ENCODE measurements around the gene HDLBP. TPM values are rescaled to one million over a fixed set of nuclear protein-coding genes. Genes with fewer than 3 reads are reported as not detected.

The HDLBP gene, protein sequence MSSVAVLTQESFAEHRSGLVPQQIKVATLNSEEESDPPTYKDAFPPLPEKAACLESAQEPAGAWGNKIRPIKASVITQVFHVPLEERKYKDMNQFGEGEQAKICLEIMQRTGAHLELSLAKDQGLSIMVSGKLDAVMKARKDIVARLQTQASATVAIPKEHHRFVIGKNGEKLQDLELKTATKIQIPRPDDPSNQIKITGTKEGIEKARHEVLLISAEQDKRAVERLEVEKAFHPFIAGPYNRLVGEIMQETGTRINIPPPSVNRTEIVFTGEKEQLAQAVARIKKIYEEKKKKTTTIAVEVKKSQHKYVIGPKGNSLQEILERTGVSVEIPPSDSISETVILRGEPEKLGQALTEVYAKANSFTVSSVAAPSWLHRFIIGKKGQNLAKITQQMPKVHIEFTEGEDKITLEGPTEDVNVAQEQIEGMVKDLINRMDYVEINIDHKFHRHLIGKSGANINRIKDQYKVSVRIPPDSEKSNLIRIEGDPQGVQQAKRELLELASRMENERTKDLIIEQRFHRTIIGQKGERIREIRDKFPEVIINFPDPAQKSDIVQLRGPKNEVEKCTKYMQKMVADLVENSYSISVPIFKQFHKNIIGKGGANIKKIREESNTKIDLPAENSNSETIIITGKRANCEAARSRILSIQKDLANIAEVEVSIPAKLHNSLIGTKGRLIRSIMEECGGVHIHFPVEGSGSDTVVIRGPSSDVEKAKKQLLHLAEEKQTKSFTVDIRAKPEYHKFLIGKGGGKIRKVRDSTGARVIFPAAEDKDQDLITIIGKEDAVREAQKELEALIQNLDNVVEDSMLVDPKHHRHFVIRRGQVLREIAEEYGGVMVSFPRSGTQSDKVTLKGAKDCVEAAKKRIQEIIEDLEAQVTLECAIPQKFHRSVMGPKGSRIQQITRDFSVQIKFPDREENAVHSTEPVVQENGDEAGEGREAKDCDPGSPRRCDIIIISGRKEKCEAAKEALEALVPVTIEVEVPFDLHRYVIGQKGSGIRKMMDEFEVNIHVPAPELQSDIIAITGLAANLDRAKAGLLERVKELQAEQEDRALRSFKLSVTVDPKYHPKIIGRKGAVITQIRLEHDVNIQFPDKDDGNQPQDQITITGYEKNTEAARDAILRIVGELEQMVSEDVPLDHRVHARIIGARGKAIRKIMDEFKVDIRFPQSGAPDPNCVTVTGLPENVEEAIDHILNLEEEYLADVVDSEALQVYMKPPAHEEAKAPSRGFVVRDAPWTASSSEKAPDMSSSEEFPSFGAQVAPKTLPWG (N-terminal part only)
- 100 to 1,000 TPM; 272 to 283 TPM for total RNA-seq

DNA sequence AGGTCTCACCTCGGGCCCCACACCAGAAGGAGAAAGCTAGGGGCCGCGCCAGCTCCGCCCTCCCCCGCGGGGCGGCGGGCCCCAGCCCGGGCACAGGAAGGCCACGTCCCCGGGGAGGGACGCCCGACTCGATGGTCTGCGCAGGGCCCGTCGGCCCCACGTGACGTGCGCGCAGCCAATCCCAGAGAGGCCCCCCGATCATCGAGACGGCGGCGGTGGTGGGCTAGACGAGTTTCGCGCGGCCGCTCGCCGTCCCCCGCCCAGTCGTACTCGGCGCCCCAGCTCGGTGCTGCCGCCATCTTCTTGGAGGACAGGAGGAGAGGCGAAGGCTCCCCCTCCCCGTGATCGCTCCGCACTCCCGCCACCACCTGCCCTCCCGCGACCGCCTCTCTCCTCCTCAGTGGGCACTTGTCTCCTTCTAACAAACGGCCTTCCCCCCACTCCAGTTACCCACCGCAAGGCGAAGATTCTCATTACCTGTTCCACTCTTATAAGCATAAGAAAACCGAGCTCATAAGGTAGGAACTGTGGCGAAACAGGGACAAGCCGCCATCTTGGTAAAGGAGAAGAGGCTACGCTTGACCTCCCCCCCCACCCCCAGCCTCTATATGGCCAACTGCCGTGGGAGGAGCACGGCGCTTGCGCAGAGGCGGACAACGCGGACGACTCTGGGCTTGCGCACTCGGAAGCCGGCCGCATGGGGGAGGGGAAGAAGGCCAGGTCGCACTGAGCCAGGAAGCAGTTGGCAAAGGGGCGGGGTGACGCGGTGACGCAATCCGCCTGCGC is at the start of gene HDLBP:
Gene HDLBP (minus strand): TSS at position 580 of the 786 bp plus-strand sequence. CDS start 48,803 bp downstream, outside the sequence.
- peaks cover 76% of the 10 kb centered on the region for H3K4me1 Mint-ChIP-seq (ENCODE audit: low read depth)
- DNase-seq (peak; percentile 100), ATAC-seq (replicated peaks in 1 of 2) (peak; percentile 83 to 85)
- H3K4me3 Mint-ChIP-seq: peak within 1 kb of the TSS; percentile 90 to 99
- no peaks in the 10 kb centered on the region for H3K9me3 Mint-ChIP-seq
- peaks cover 5 to 22% of the 10 kb centered on the region in 2 donors for H3K36me3 Mint-ChIP-seq (ENCODE audit: insufficient read depth in 2 of 2)
- no peaks in the 10 kb centered on the region for H3K27me3 Mint-ChIP-seq (ENCODE audit: low read depth)
- H3K27ac Mint-ChIP-seq: peak within 1 kb of the TSS; percentile 96

DNA sequence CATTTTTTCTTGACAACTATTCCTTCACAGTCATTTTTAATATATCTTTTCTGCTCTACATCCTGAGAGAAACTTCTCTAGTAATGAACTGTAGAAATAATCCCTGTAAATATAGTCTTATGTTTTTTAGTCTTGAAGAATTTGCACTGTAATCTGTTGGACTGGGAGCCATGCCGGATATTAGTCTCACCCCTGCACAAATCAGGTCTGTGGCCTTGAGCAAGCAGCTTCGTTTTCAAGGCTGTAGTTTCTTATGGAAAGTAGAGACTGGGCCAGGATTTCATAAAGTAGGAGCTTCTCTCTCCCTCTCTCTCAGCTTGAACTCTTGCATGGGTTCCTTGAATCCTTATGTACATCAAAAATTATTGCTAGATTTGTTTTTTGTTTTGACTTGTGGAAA is 49.3 kb upstream of the HDLBP start:
- no peaks in the 10 kb centered on the region for H3K36me3 Mint-ChIP-seq (ENCODE audit: insufficient read depth in 2 of 2)
- DNase-seq: no peak
- peaks cover 32% of the 10 kb centered on the region for H3K4me1 Mint-ChIP-seq (ENCODE audit: low read depth)
- no peak overlapping the region for H3K27ac Mint-ChIP-seq
- H3K4me3 Mint-ChIP-seq: no peak overlapping the region
- H3K9me3 Mint-ChIP-seq: no peaks in the 10 kb centered on the region
- no peaks in the 10 kb centered on the region for H3K27me3 Mint-ChIP-seq (ENCODE audit: low read depth)
- ATAC-seq (replicated peaks in 1 of 2): no peak

DNA sequence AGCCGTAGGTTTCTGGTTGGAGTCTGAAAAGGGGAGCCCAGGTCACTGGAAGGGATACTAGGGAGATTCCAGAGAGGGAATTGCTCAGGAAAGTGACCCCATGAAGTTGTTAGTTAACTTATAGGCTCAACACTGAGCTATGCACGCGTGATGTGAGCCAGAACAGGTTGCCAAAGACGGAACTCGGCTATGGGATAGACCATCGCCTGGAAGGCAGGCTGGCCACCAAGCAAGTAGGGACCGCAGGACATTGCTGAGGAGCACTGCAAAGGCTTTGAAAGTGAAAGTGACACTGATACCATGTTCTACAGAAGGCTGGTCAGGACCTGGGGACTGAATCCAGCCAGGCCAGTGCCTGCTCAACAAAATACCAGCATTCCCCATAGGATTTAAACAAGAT is 48.0 kb upstream of the HDLBP start:
- no peaks in the 10 kb centered on the region for H3K9me3 Mint-ChIP-seq
- DNase-seq: no peak
- no peak overlapping the region for H3K4me3 Mint-ChIP-seq
- H3K27ac Mint-ChIP-seq: no peak overlapping the region
- no peak for ATAC-seq (replicated peaks in 1 of 2)
- peaks cover 42% of the 10 kb centered on the region for H3K4me1 Mint-ChIP-seq (ENCODE audit: low read depth)
- no peaks in the 10 kb centered on the region for H3K36me3 Mint-ChIP-seq (ENCODE audit: insufficient read depth in 2 of 2)
- no peaks in the 10 kb centered on the region for H3K27me3 Mint-ChIP-seq (ENCODE audit: low read depth)

GRCh38 chr2:241359481-241360045 is 44.1 kb upstream of the HDLBP start:
- peaks cover 0 to 1% of the 10 kb centered on the region in 2 donors for H3K36me3 Mint-ChIP-seq (ENCODE audit: insufficient read depth in 2 of 2)
- no peak for DNase-seq
- H3K27me3 Mint-ChIP-seq (ENCODE audit: low read depth): no peaks in the 10 kb centered on the region
- H3K4me1 Mint-ChIP-seq (ENCODE audit: low read depth): peaks cover 41% of the 10 kb centered on the region
- no peak overlapping the region for H3K4me3 Mint-ChIP-seq
- H3K27ac Mint-ChIP-seq: no peak overlapping the region
- ATAC-seq (replicated peaks in 1 of 2): no peak
- no peaks in the 10 kb centered on the region for H3K9me3 Mint-ChIP-seq

GRCh38 chr2:241358470-241358869 is 43.0 kb upstream of the HDLBP start:
- H3K4me3 Mint-ChIP-seq: peak overlapping the region in 1 of 2 donors; percentile 34
- H3K9me3 Mint-ChIP-seq: no peaks in the 10 kb centered on the region
- ATAC-seq (replicated peaks in 1 of 2) (no peak), DNase-seq (no peak)
- no peaks in the 10 kb centered on the region for H3K27me3 Mint-ChIP-seq (ENCODE audit: low read depth)
- H3K4me1 Mint-ChIP-seq (ENCODE audit: low read depth): peaks cover 36% of the 10 kb centered on the region
- peak overlapping the region; percentile 16 for H3K27ac Mint-ChIP-seq
- peaks cover 0 to 1% of the 10 kb centered on the region in 2 donors for H3K36me3 Mint-ChIP-seq (ENCODE audit: insufficient read depth in 2 of 2)

GRCh38 chr2:241357531-241357930 is 42.1 kb upstream of the HDLBP start:
- DNase-seq (no peak), ATAC-seq (replicated peaks in 1 of 2) (no peak)
- peaks cover 5% of the 10 kb centered on the region in 2 donors for H3K36me3 Mint-ChIP-seq (ENCODE audit: insufficient read depth in 2 of 2)
- H3K4me3 Mint-ChIP-seq: peak overlapping the region; percentile 83 to 84
- no peaks in the 10 kb centered on the region for H3K27me3 Mint-ChIP-seq (ENCODE audit: low read depth)
- H3K4me1 Mint-ChIP-seq (ENCODE audit: low read depth): peaks cover 36% of the 10 kb centered on the region
- no peaks in the 10 kb centered on the region for H3K9me3 Mint-ChIP-seq
- H3K27ac Mint-ChIP-seq: peak overlapping the region; percentile 35

DNA sequence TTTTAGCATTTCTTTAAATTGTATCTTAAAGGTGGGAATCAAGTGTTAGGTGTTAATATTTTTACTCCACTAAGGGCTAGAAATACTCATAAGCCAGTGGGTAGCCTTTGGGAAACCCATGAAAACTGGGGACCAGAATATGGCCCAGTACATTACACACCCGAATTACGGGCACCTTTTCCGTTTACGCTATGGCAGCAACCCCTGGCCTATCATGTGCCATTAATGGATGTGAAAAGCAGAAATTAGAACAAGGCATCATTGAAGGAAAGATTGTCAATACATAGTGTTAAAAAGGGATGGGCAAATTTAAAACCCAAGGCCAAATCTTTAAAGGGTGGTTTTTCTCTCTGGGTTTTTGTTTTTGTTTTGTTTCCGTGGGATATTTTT is 41.4 kb upstream of the HDLBP start:
- Mint-ChIP-seq H3K27me3 (ENCODE audit: low read depth) (no peaks in the 10 kb centered on the region), H3K4me3 (peak overlapping the region; percentile 83 to 84)

GRCh38 chr2:241355983-241356870 is 40.8 kb upstream of the HDLBP start, which contains the start of gene FARP2:
FARP2 (plus strand) TSS chr2:241356285; CDS start chr2:241373108, 16,823 bp downstream.
- H3K9me3 Mint-ChIP-seq: no peaks in the 10 kb centered on the region
- DNase-seq: peak; percentile 97 to 98
- peak; percentile 93 to 96 for ATAC-seq (replicated peaks in 1 of 2)
- H3K27ac Mint-ChIP-seq: peak within 1 kb of the TSS; percentile 35
- peaks cover 5 to 12% of the 10 kb centered on the region in 2 donors for H3K36me3 Mint-ChIP-seq (ENCODE audit: insufficient read depth in 2 of 2)
- peak within 1 kb of the TSS; percentile 83 to 84 for H3K4me3 Mint-ChIP-seq
- peaks cover 38% of the 10 kb centered on the region for H3K4me1 Mint-ChIP-seq (ENCODE audit: low read depth)
- H3K27me3 Mint-ChIP-seq (ENCODE audit: low read depth): no peaks in the 10 kb centered on the region

More for the DNA sequence above, 41.4 kb upstream of the HDLBP start:
- ATAC-seq (replicated peaks in 1 of 2): no peak
- DNase-seq: no peak
- H3K36me3 Mint-ChIP-seq (ENCODE audit: insufficient read depth in 2 of 2): peaks cover 5 to 9% of the 10 kb centered on the region in 2 donors
- peaks cover 40% of the 10 kb centered on the region for H3K4me1 Mint-ChIP-seq (ENCODE audit: low read depth)
- peak overlapping the region; percentile 35 for H3K27ac Mint-ChIP-seq
- no peaks in the 10 kb centered on the region for H3K9me3 Mint-ChIP-seq

- Mint-ChIP-seq H3K27me3 (ENCODE audit: low read depth) (no peaks in the 10 kb centered on the region), H3K36me3 (ENCODE audit: insufficient read depth in 2 of 2) (peaks cover 5 to 19% of the 10 kb centered on the region in 2 donors), H3K4me1 (ENCODE audit: low read depth) (peaks cover 29% of the 10 kb centered on the region), H3K27ac (no peak overlapping the region), H3K9me3 (no peaks in the 10 kb centered on the region), H3K4me3 (peak overlapping the region in 1 of 2 donors; percentile 13)
- ATAC-seq (replicated peaks in 1 of 2): peak; percentile 23 to 32
- peak; percentile 77 to 79 for DNase-seq
These were observed 39.5 kb upstream of the HDLBP start for GRCh38 chr2:241354668-241355658.

DNA sequence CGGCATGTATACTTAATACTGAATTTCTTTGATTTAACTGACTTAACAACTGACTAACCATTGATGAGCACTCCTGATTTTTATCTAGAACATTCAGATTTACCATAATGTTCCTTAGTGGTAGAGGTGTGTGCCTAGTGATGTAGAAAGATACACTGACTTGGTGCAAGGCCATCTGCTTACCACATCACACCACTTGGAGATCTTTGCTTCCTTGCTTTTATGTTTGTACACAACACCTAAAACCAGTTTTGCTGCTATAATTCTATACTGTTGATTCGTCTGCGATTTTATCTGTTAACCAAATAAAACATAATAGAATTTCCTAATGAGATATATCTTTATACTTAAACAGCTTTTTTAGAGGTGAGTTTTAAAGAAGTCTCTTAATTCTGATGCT is 36.8 kb upstream of the HDLBP start:
- Mint-ChIP-seq H3K4me3 (no peak overlapping the region), H3K4me1 (ENCODE audit: low read depth) (peaks cover 13% of the 10 kb centered on the region), H3K36me3 (ENCODE audit: insufficient read depth in 2 of 2) (peaks cover 9 to 31% of the 10 kb centered on the region in 2 donors), H3K27ac (peak overlapping the region; percentile 74), H3K9me3 (no peaks in the 10 kb centered on the region), H3K27me3 (ENCODE audit: low read depth) (no peaks in the 10 kb centered on the region)
- no peak for ATAC-seq (replicated peaks in 1 of 2)
- no peak for DNase-seq
